Activated CD8-positive, alpha-beta memory T cell treated with anti-CD3 and anti-CD28 coated beads, Interleukin-2, amount 50 U/mL, for 24 hours (primary cell): ENCODE results near the gene EFHC1.

Source experiments
- DNase-seq: peaks from one replicate; pipeline ENCODE4 v3.0.0-alpha.2; 2020; ENCODE audit errors: extremely low read depth

EFHC1 gene

GRCh38 chr6:52553719-52554118 is 133.6 kb downstream of the EFHC1 start:
- DNase-seq, result no peak

DNA sequence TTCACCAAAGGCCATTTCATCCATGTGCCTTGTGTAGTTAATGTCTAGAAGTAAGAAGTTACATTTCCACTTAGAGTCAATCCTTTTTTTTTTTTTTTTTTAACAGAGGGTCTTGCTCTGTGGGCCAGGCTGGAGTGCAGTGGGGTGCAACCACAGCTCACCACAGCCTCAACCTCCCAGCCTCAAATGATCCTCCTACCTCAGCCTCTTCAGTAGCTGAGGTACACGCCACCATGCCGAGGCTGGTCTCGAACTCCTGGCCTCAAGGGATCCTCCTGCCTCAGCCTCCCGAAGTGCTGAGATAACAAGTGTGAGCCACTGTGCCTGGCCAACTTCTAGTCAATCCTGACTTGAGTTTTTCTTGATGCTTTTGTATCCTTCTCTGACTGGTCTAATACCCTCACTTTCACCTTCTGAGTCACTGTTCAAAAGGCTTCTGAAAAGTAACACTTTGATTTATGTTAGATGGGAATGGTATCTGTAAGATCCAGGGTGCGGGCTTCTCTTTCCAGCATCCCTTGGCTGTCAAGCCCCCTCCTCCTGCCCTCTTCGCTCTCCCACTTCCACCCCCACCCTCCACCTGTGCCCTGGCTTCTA is 134.6 kb downstream of the EFHC1 start:
- no peak for DNase-seq

DNA sequence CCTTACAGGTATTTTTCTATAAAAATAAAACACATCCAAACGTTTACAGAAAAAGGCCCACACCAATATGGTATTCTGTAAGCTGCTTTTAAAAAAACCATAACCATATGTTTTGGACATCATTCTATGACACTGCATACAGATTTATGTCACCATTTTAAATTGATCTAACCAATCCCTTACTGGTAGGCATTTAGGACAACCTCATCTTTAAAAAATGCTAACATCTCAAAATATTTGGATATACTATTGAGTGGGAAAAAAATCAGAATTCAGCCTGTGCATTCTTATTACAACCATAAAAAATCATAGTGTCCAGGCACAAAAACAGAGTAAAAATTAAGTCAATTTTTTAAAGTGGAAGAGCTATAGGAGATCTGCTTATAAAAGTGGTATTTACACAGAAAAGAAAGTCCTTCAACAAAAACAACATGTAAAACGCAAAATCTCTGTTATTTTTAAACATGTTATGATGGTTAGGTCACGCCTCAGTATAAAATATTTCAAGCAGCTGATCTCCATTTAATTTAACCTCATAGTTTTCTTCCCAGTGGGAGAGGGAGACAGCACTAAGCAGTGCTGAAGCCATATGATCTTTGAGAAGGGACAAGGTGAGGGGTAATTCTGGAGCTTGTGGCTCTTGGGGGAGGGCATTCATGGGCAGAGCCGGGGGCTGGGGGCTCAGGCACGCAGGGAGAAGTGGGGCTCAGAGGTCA is 135.5 kb downstream of the EFHC1 start:
- no peak for DNase-seq

DNA sequence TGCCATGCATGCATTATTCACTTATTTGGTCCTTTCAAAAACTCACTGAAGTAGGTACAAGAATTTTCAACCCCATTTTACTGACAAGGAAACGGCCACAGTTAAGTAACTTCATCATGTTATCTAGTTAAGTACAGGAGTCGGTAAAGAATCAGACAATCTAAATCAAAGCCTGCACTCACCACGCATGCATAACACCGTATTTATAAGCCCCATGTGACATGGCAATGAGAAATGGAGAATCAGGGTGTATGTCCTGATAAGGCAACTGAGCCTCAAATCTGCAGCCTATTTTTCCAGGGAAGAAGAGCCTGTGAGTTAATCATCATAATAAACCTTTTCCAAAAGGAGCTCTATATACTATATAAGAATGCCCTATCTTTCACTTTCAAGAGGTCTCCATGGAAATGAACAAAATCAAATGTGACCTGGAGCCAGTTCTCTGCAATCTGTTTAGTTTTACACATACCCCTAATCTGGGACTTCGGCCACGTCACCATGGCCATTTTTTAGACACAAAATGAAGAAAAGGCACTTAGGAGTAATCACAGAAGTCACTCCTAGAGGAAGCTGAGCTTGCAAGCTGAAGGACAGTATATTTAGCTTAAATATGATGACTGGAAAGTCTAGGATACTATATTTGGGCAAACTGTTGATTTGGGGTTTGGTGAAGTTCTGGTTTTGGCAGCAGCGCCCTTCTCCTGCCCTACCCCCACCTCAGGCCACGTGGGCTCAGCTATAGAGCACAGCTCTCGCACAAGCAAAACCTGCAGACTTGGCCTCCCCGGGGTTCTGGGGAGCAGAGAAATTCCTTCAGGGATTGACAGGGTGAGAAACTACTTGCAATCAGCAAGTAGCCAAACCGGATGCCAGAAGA is 137.5 kb downstream of the EFHC1 start:
- no peak for DNase-seq

- no peak for DNase-seq
These were observed 138.3 kb downstream of the EFHC1 start for GRCh38 chr6:52558266-52559000.

- no peak for DNase-seq
These were observed 140.3 kb downstream of the EFHC1 start for GRCh38 chr6:52560462-52560861.

GRCh38 chr6:52562911-52563310 is 142.8 kb downstream of the EFHC1 start:
- DNase-seq, result no peak

DNA sequence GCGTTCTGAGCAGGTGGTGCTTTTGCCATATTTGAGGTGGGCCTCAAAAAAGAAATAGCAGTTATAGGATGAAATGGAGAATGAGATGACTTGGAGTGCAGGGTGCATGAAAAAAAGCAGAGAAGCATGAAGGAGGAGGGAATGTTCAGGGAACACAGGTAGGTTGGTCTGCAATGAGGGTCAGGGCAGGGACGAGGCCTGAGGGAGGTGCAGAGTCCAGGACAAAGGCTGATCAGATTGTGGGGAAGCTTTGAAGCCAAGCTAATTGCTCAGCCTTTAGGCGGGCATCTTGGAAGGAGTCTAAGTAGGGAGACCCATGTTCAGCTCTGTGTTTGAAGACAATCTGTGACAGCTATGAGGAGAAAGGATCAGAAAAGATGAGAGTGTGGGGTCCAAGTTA is 144.7 kb downstream of the EFHC1 start:
- DNase-seq, result no peak

- DNase-seq, result no peak
These were observed 146.1 kb downstream of the EFHC1 start for GRCh38 chr6:52566201-52566600.

- DNase-seq, result no peak
These were observed 146.7 kb downstream of the EFHC1 start for GRCh38 chr6:52566853-52567279.

- DNase-seq, result no peak
These were observed 148.2 kb downstream of the EFHC1 start for GRCh38 chr6:52568320-52568719.

GRCh38 chr6:52570291-52570700 is 150.2 kb downstream of the EFHC1 start:
- DNase-seq, result no peak

DNA sequence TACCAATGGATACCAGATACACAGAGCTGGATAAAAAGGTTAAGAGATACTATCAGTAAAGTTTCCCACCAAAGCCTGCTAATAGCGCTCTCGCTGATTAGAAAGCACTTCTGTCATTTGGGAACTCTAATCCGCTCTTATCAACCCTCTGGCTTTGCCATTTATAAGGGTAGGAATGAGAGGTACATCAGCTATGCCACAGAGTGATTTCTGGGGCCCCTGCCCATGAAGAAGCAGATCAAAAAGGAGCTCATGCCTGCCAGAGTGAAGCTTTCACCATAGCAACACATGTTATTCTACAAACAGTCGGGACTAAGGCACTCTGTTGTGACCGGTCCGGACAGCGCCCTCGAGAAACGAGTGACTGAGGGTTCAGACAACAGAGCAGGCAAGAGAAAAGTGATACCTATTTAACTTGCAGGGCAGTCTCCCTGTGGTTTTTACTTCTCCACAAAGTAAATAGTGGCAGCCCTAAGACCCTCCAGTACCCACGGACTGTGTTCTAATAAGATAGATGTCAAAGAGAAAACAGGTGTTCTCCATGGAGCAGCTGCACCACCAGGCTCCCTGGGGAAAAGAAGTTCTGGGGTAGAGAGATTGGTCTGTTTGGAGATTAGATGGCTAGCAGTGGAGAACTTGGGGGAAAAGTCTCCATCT is 151.1 kb downstream of the EFHC1 start:
- DNase-seq, result no peak

DNA sequence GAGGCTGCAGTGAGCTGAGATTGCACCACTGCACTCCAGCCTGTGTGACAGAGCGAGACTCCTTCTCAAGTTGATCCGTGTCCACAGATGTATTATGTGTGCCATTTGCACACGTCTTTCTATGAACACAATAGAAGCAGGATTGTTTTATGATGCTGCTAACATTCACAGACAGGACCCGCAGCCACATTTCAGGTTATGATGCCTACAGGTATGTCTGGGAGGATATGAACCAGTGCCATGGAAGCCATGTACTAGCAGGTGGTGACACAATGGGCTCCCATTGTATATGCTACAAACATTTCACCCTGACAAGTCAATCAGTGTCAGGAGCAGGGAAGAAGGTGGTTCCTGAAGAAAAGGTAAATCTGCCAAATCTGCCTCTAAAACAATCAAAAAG is 152.4 kb downstream of the EFHC1 start:
- DNase-seq, result no peak

- no peak for DNase-seq
These were observed 153.2 kb downstream of the EFHC1 start for GRCh38 chr6:52573295-52573694.
